SW 1271 (cell line): ENCODE results near the gene RBMS2.
"Not testable (repeated sequence)": the region's sequence is repeated elsewhere in the genome, so short reads cannot be mapped to it uniquely, and the experiment has no call there.

Experiments used
- DNase-seq, 2 experiments: peaks; one replicate each; lab custom pipeline; 2025; lab: John Stamatoyannopoulos, UW

RBMS2 gene

DNA sequence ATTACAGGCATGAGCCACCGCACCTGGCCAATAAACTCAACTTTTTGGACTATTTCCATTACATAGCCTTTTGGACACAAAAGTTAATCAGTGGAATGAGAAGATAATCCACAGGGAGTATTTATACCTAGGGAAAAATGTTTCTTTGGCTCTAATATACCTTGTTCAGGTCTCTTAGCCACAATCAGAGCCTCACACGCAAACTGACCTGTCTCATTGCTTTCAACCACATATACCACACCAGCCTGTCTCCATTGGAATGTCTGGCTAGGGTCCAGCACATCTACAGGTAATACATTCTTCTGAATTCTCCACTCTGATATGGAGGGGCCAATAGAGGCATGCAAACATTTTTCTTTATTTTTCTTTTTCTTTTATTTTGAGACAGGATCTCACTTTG, 3.8 kb upstream of the RBMS2 start:
- no peak for DNase-seq

DNA sequence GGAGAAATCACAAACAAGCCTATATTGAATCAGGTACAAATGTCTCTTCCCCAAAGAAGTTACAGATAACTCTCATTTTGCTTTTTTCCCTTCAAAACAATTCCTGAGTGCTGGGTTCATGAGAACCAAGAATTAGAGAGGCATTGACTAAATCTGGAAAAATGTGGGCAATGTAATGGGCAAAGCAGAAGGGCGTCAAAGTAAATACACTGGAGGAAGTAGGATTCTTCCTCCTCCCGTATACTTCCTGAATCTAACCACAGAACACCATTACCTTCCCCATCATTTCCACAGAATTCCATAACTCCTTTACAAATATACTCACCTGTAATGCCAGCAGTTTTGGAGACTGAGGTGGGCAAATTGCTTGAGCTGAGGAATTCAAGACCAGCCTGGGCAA, 3.0 kb upstream of the RBMS2 start:
- DNase-seq: peak in 1 of 2 experiments; percentile 66

DNA sequence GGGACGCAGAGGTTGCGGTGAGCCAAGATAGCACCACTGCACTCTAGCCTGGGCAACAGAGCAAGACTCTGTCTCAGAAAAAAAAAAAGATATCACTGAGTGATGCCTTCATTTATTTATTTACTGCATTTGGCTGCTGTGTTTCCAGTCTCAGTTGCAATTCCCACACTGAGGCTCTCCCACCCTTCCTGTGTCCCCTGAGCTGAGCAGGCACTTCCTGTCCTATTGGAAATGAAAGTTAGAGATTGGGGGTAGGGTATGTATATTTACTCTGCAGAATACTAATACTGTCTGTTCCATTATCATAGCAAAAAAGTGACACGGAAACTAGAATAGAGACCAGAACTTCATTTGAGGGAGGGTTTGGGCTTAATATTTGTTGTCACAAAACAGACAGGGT, 1.6 kb upstream of the RBMS2 start:
- peak in 1 of 2 experiments; percentile 32 for DNase-seq

DNA sequence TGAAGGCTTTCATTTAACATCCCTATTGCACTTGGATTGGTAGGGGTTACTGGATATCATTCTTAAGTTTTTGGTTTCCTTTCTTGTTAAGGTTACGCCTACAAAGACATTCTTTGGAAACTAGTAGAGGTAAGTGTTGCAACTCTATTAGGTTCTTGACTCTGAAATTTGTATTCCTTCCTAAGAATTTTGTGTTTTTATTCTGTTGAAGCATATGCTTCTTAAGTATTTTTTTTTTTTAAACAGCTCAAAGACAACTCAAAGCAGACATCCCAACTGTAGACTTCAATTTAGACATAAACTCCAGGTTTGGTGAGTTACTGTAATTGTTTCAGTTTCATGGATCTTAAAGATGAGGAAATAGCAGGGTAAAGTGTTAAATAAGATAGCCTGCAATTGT, 1.1 kb upstream of the RBMS2 start:
- DNase-seq: no peak

GRCh38 chr12:56521209-56521589, 421 bp upstream of the RBMS2 start:
- DNase-seq: no peak

- DNase-seq: peak in 1 of 2 experiments; percentile 49
Measured at GRCh38 chr12:56522411-56523193, 982 bp downstream of the RBMS2 start.

- no peak for DNase-seq
Measured at GRCh38 chr12:56528846-56529245, 7.2 kb downstream of the RBMS2 start.

DNA sequence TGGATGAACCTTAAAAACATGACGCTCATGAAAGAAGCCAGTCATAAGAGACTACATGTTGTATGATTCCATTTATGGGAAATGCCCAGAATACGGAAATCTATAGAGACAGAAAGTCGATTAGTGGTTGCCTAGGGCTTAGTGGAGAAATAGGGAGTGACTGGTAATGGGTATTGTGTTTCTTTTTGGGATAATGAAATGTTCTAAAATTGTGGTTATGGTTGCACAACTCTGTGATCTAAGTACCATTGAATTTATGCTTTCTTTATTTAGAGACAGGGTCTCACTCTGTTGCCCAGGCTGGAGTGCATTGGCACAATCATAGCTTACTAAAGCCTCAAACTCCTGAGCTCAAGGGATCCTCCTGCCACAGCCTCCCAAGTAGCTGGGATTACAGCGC, 8.0 kb downstream of the RBMS2 start:
- DNase-seq: no peak

- DNase-seq: no peak
Measured at GRCh38 chr12:56530390-56531055, 8.9 kb downstream of the RBMS2 start.

DNA sequence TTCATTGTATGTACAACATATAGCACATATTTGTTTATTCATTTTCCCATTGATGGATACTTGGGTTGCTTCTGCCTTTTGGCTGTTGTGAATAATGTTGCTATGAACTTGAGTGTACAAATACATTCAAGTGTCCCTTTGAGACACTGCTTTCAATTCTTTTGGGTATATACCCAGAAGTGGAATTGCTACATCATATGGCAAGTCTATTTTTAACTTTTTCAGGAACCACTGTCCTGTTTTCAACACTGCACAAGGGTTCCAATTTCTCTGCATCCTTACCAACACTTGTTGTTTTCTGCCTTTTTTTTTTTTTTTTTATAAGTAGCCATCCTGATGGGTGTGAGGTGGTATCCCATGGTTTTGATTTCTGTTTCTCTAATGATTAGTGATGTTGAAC, 15.9 kb downstream of the RBMS2 start:
- no peak for DNase-seq

DNA sequence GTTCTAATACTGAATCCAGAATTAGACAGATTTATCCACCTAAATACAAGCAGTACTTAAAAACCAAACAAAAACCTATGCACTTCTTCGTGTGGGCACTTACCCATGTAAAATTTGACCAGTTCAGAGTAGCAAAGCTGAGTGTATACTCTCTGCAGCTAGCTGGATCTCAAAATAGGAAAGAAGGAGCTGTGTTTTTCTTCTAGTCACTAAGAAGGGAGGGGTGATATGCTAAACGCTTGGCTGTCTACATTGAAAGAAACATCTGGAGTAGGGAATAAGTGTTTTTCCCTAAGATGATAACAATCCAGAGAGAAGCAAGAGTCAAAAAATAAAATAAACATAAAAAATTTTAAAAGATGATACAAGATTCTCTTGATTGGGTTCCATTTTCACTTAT, 20.0 kb downstream of the RBMS2 start:
- no peak for DNase-seq

GRCh38 chr12:56542164-56542563, 20.5 kb downstream of the RBMS2 start:
- no peak for DNase-seq

DNA sequence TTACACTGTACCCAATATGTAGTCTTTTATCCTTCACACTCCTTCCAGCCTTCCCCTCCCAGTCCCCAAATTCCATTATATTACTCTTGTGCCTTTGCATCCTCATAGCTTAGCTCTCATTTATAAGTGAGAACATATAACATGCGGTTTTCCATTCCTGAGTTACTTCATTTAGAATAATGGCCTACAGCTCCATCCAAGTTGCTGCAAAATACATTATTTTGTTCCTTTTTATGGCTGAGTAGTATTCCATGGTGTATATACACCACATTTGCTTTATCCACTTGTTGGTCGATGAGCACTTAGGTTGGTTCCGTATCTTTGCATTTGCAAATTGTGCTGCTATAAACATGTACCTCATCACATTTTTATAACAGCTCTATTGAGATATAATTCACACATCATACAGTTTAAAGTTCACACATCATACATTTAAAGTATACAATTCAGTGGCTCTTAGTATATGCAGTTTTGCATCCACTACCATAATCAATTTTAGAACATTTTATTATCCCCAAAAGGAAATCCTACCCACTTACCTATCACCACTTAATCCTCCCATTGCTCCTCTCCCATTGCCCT, 23.5 kb downstream of the RBMS2 start:
- no peak for DNase-seq

DNA sequence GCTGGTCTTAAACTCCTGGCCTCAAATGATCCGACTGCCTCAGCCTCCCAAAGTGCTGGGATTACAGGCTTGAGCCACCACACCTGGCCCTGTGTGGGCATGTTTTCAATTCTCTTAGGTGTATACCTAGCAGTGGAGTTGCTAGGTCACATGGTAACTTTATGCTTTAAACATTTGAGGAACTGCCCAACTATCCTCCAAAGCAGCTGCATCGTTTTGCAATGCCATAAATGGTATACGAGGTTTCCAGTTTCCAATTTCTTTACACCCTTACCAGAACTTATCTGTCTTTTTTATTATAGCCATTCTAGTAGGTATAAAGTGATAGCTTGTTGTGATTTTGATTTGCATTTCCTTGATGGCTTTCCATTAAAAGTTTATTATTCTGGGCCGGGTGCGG, 25.1 kb downstream of the RBMS2 start:
- no peak for DNase-seq

GRCh38 chr12:56551070-56551469, 29.4 kb downstream of the RBMS2 start:
- DNase-seq: no peak

- DNase-seq: peak; percentile 41 to 80
Measured at GRCh38 chr12:56565510-56566101, 44.0 kb downstream of the RBMS2 start.

DNA sequence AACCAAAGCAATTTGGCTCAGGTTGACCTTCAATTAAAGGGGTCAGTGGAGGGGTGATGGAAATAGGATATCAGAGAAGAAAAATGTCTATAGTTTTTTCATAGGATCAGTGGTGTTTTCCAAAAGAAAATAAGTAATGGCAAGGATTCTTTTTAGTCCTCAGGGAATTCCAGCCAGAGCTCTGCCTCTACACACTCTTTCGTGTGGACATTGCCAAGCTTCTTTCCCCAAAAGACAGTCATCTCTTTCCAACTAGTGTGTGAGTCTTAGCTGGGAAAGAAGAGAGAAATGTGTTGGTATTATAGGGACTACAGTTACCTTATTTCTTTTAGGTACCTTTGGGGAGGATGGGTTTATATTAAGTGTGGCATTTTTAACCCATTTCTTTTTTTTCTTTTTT, 46.5 kb downstream of the RBMS2 start:
- DNase-seq: no peak

DNA sequence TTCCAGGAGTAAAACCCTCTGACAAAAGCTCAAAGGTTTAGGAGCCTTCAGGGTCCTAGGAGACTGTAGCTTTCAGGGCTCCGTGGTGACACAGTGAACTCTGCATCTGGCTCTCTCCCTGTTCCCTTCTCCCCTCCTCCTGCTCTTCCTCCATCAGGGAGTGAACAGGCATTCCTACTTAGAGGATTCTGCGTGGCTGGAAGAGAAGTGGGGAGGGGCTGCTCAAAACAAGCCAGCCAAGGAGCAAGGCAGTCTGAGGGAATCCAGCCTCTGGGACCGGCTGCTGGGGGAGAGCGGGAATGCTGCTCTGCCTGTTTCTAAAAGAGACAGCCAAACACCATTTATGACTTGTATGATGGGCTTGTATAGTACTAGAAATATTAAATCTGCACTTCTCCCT, 49.5 kb downstream of the RBMS2 start:
- DNase-seq: no peak

DNA sequence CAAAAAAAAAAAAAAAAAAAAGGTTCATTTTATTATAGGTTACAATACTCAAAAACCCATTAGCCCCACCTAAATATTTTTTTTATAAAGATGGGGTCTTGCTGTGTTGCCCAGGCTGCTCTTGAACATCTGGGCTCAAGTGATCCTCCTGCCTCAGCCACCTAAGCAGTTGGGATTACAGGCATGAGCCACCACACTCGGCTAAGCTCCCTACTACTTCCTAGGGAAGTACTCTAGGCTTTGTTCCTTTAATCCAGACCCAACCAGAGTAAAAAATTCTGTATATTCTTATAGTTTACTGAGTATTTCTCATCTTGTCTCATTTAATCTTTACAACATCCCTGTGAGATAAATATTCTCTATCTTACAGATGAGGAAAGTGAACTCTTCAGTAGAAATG, 50.7 kb downstream of the RBMS2 start:
- DNase-seq: no peak

DNA sequence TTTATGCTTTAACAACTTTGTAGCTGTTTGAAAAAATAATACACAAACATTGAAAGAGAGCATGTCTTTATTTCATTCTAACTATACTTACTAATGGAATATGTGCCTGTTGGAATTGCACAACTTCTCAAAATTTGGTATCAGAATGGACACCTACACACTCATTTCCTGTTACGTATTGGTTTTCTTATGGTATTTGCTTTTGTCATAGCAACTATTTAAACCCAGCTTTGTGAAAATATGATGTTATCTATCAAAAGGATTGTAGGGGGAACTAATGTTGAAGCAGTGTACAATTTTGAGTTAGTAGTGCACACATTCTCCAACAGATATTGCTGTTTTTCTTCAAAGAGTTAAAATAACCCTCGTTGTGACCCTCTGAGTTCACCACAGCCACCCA, 52.6 kb downstream of the RBMS2 start:
- DNase-seq: no peak

DNA sequence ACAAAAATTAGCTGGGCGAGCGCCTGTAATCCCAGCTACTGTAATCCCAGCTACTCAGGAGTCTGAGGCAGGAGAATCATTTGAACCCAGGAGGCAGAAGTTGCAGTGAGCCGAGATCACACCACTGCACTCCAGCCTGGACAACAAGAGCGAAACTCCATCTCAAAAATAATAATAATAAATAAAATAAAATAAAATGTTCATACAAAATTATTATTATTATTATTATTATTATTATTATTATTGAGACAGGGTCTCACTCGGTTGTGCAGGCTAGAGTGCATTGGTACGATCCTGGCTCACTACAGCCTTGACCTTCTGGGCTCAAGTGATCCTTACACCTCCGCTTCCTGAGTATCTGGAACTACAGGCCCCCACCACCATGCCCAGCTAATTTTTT, 55.6 kb downstream of the RBMS2 start:
- DNase-seq: not testable (repeated sequence)

DNA sequence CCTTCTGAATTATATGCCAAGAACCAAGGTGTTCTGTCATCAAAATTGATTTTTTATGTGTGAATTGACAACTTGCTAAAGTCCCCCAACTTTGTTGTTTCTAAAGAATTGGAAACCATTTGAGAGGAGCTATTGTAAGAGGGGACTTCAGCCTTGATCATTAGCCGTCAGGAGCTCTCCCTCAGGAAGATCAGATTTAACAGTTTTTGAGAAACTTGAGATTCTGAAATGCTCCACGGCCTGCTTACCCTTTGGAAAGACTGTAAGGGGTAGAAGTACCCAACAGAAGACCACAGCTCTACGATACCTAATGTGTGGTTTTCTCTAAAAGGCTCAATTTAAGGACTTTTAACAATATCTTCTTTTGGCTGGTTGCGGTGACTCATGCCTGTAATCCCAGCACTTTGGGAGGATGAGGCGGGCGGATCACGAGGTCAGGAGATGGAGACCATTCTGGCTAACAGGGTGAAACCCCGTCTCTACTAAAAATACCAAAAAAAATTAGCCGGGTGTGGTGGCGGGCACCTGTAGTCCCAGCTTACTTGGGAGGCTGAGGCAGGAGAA, 57.4 kb downstream of the RBMS2 start:
- no peak for DNase-seq
